Hepatocyte (in vitro differentiated cells): ENCODE measurements around the gene NOS3.

ENCODE experiments used
- EZH2 ChIP-seq: fragments of 200-600 bp; sonication (generic); IDR thresholded peaks from 2 replicates; pipeline ENCODE4 v1.6.1; 2016; ENCODE audit warnings: antibody characterized with exemption, mild to moderate bottlenecking, borderline replicate concordance
- TF ChIP-seq, protein P1 (sequence below): fragments of 200-600 bp; sonication (generic); IDR thresholded peaks from 2 replicates; pipeline ENCODE4 v1.5.1; 2016; ENCODE audit warnings: antibody characterized with exemption, mild to moderate bottlenecking; ENCODE audit not compliant: poor library complexity

DNA sequence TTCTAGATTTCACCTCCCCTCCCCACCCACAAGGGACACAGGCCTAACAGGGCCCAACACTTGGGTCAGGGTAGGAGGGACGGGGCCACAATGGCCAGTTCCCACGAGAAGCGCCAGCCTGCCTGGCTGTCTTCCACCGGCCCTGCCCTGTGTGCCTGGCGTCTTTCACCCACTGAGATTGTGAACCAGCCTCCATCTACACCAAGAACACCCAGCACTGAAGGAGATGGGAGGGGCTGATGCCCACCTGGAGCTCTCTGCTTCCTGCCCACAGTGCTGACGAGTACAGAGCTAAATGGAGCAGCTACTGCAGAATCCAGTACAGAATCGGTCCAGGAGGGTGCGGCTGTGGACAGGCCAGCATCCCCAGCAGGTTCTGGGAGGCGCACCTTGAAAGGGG, 55.1 kb downstream of the NOS3 start:
- TF ChIP-seq, protein P1, sequence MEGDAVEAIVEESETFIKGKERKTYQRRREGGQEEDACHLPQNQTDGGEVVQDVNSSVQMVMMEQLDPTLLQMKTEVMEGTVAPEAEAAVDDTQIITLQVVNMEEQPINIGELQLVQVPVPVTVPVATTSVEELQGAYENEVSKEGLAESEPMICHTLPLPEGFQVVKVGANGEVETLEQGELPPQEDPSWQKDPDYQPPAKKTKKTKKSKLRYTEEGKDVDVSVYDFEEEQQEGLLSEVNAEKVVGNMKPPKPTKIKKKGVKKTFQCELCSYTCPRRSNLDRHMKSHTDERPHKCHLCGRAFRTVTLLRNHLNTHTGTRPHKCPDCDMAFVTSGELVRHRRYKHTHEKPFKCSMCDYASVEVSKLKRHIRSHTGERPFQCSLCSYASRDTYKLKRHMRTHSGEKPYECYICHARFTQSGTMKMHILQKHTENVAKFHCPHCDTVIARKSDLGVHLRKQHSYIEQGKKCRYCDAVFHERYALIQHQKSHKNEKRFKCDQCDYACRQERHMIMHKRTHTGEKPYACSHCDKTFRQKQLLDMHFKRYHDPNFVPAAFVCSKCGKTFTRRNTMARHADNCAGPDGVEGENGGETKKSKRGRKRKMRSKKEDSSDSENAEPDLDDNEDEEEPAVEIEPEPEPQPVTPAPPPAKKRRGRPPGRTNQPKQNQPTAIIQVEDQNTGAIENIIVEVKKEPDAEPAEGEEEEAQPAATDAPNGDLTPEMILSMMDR = no peak
- no peak for TF ChIP-seq EZH2
